ENCODE data around the gene EPB41L2.
"Not testable (repeated sequence)": the region's sequence is repeated elsewhere in the genome, so short reads cannot be mapped to it uniquely, and the experiment has no call there.

Gene EPB41L2

GRCh38 chr6:130824978-130825694 is 237.9 kb downstream of the EPB41L2 start:
- H3K4me3 ChIP-seq (ENCODE audit: control insufficient read depth, low read depth, low read length): no peak overlapping the region
- TF ChIP-seq, protein P1, sequence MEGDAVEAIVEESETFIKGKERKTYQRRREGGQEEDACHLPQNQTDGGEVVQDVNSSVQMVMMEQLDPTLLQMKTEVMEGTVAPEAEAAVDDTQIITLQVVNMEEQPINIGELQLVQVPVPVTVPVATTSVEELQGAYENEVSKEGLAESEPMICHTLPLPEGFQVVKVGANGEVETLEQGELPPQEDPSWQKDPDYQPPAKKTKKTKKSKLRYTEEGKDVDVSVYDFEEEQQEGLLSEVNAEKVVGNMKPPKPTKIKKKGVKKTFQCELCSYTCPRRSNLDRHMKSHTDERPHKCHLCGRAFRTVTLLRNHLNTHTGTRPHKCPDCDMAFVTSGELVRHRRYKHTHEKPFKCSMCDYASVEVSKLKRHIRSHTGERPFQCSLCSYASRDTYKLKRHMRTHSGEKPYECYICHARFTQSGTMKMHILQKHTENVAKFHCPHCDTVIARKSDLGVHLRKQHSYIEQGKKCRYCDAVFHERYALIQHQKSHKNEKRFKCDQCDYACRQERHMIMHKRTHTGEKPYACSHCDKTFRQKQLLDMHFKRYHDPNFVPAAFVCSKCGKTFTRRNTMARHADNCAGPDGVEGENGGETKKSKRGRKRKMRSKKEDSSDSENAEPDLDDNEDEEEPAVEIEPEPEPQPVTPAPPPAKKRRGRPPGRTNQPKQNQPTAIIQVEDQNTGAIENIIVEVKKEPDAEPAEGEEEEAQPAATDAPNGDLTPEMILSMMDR (IDR thresholded peaks at IDR 0.05; ENCODE audit: control insufficient read depth, insufficient read depth, low read depth, low read length, missing control alignments): no peak
- no peak for DNase-seq (ENCODE audit: low read depth)

GRCh38 chr6:130822736-130823135 is 240.3 kb downstream of the EPB41L2 start:
- no peak overlapping the region for H3K4me3 ChIP-seq (ENCODE audit: control insufficient read depth, low read depth, low read length)
- TF ChIP-seq, protein P1 (IDR thresholded peaks at IDR 0.05; ENCODE audit: control insufficient read depth, insufficient read depth, low read depth, low read length, missing control alignments): no peak
- DNase-seq (ENCODE audit: low read depth): no peak

- TF ChIP-seq, protein P1 (IDR thresholded peaks at IDR 0.05; ENCODE audit: control insufficient read depth, insufficient read depth, low read depth, low read length, missing control alignments): no peak
- no peak overlapping the region for H3K4me3 ChIP-seq (ENCODE audit: control insufficient read depth, low read depth, low read length)
- DNase-seq (ENCODE audit: low read depth): no peak
Observed at GRCh38 chr6:130815200-130816071, 247.6 kb downstream of the EPB41L2 start.

DNA sequence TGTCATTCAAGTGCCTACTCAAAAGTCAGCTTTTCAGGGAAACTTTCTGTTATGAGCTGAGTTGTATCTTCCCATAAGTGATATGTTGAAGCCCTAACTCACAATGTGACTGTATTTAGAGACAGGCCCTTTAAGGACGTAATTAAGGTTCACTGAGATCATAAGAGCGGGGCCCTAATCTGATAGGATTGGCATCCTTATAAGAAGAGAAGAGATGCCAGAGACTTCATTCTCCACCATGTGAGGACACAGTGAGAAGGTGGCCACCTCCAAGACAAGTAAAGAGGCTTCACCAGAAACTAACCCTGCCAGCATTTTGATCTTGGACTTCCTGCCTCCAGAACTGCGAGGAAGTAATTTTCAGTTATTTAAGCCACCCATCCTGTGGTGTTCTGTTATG is 248.5 kb downstream of the EPB41L2 start:
- TF ChIP-seq, protein P1 (IDR thresholded peaks at IDR 0.05; ENCODE audit: control insufficient read depth, insufficient read depth, low read depth, low read length, missing control alignments): no peak
- H3K4me3 ChIP-seq (ENCODE audit: control insufficient read depth, low read depth, low read length): no peak overlapping the region
- no peak for DNase-seq (ENCODE audit: low read depth)

- no peak overlapping the region for H3K4me3 ChIP-seq (ENCODE audit: control insufficient read depth, low read depth, low read length)
- no peak for DNase-seq (ENCODE audit: low read depth)
- TF ChIP-seq, protein P1 (IDR thresholded peaks at IDR 0.05; ENCODE audit: control insufficient read depth, insufficient read depth, low read depth, low read length, missing control alignments): no peak
Observed at GRCh38 chr6:130811932-130812331, 251.1 kb downstream of the EPB41L2 start.

DNA sequence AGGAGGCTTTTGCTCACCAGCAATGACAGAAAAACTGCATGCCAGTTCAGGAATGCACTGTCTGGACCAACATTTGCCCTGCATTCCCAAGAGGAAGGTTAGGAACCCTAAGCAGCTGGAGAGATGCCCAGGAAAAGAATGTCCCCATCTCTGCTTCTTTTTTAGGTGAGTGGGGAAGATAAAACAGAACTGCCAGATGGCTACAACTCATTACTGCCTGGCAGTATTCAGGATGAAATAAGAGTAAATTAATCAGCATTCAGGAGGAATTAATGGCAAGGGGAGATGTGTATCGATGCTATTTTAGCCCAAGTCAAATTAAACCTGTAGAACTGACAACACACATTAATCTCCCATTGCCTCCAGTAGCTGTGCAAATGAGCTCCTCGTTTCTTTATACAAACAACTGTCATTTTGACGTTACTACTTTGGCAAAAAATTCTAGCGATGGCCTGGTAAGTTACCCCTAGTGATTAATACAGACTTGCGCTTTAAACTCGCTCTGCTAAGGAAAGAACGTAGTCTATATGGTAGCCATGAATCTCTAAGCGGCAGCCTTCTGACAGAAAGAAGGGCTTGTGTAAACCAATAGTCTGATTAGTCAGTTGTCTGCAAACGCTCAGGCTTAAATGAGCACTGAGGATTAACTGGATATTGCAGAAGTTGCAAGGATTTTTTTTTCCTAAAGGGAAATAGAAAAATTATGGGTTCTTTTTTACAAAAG is 252.6 kb downstream of the EPB41L2 start:
- no peak overlapping the region for H3K4me3 ChIP-seq (ENCODE audit: control insufficient read depth, low read depth, low read length)

DNA sequence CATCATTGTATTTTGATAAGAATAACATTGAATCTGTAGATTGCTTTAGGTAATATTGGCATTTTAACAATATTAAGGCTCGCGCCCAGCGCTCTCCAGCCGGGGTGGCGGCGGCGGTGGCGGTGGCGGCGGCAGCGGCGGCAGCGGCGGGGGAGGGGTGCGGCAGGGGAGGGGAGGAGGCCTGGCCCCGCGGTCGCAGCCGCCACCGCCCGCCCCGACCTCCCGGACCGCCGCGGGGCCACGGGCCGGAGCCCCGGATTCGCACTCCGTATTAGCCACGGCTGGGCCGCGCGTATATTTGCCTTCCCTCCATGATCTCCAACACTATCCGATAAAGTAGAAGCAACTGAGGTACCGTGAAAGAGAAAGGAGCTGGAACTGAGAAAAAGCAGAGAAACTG is 261.7 kb downstream of the EPB41L2 start:
- H3K4me3 ChIP-seq (ENCODE audit: control insufficient read depth, low read depth, low read length): not testable (repeated sequence)

More for the DNA sequence above, 252.6 kb downstream of the EPB41L2 start:
- no peak for DNase-seq (ENCODE audit: low read depth)
- TF ChIP-seq, protein P1 (IDR thresholded peaks at IDR 0.05; ENCODE audit: control insufficient read depth, insufficient read depth, low read depth, low read length, missing control alignments): no peak

More for the DNA sequence above, 261.7 kb downstream of the EPB41L2 start:
- DNase-seq (ENCODE audit: low read depth): not testable (repeated sequence)

Data from AG09309 (cell line).